Naive thymus-derived CD8-positive, alpha-beta T cell (primary cell): ENCODE data around the gene DSCAM. TPM values are rescaled to one million over a fixed set of nuclear protein-coding genes. Genes with fewer than 3 reads are reported as not detected.

Experiments
- ATAC-seq, 2 donors: fragments of 150-1000 bp; cut with Tn5 transposase in 1 of 2; sonication (Bioruptor Pico), chemical (Tn5 transposase) in 1 of 2; 1 replicate in 1 of 2; 2 replicates in 1 of 2; pipeline ENCODE4 v1.10.0; 2021; ENCODE audit warnings: mild to moderate bottlenecking in 2 of 2, moderate library complexity in 2 of 2
- POLR2A ChIA-PET: fragments of 350-600 bp; sonication (Branson Sonifier 250); formaldehyde crosslinking; loops from one replicate; lab custom pipeline; 2021; ENCODE audit warnings: antibody characterized with exemption; lab: Charles Lee
- DNase-seq, 10 donors: peaks; one replicate each; pipeline versions ENCODE4 v3.0.0 to v3.0.0-alpha.2; 2020 to 2022
- H3K27ac Mint-ChIP-seq, 10 donors: one replicate each; pipeline ENCODE4 v1.8.0; 2020 to 2022; ENCODE audit warnings: mild to moderate bottlenecking in 10 of 10, mixed read lengths in 10 of 10, moderate library complexity in 4 of 10, inconsistent platforms in 1 of 10
- H3K27me3 Mint-ChIP-seq, 5 donors: one replicate each; pipeline ENCODE4 v1.8.0; 2021 to 2022; ENCODE audit warnings: mixed read lengths in 5 of 5
- H3K36me3 Mint-ChIP-seq, 3 donors: one replicate each; pipeline ENCODE4 v1.8.0; 2020 to 2022; ENCODE audit warnings: mixed read lengths in 3 of 3, mild to moderate bottlenecking in 2 of 3, inconsistent platforms in 1 of 3
- H3K4me1 Mint-ChIP-seq, 4 donors: one replicate each; pipeline ENCODE4 v1.8.0; 2021 to 2022; ENCODE audit warnings: mixed read lengths in 4 of 4
- H3K4me3 Mint-ChIP-seq, 10 donors: one replicate each; pipeline ENCODE4 v1.8.0; 2020 to 2022; ENCODE audit warnings: mild to moderate bottlenecking in 10 of 10, mixed read lengths in 10 of 10, moderate library complexity in 6 of 10, inconsistent platforms in 1 of 10
- H3K9me3 Mint-ChIP-seq, 9 donors: one replicate each; pipeline ENCODE4 v1.8.0; 2020 to 2022; ENCODE audit warnings: mixed read lengths in 9 of 9, mild to moderate bottlenecking in 3 of 9, inconsistent platforms in 1 of 9, moderate library complexity in 1 of 9
- polyA plus RNA-seq, 3 donors: library from polyadenylated mRNA; unstranded; fragments of 300-500 nt; fragmentation: Illumina TruSeq; gene quantifications; one replicate each; pipeline ENCODE4 v1.2.3, GENCODE V29; 2021
- total RNA-seq, 8 experiments: library from RNA in 2 of 8; stranded (reverse) in 2 of 8; gene quantifications; one replicate each; pipeline ENCODE4 v1.2.3 and lab custom pipeline; 2021 to 2026

Gene DSCAM
- total and polyA plus RNA-seq, 5 experiments from 2014 or later: not detected

- Mint-ChIP-seq H3K36me3 (no peaks in the 10 kb centered on the region), H3K9me3 (peaks cover 0 to 11% (median 0%) of the 10 kb centered on the region in 9 donors), H3K27me3 (peaks cover 2 to 45% (median 11%) of the 10 kb centered on the region in 5 donors), H3K4me1 (no peaks in the 10 kb centered on the region), H3K4me3 (no peak overlapping the region), H3K27ac (no peak overlapping the region)
- POLR2A ChIA-PET: no interaction called here
- no peak for ATAC-seq
- no peak for DNase-seq
Measured at GRCh38 chr21:40385883-40386282, 461.1 kb downstream of the DSCAM start.

DNA sequence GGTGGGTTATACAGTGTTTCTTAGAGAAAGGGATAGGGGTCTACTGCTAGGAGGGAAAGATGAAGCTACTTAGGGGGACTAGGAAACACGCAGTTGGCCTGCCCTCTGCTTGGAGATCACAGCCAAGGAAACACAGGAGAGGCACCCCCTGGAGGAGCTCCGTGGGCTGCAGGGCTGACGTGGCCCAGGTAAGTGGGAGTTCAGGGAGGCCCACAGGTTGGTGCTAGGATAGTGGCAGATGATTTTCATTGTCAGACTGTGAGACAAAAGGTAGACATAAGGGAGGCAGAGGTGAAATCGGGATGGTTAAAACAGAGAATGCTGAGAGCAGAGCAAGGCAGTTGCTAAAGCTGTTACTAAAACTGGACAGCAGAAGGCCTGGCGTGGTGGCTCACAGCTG, 463.0 kb downstream of the DSCAM start:
- ATAC-seq: no peak
- Mint-ChIP-seq H3K4me3 (no peak overlapping the region), H3K4me1 (no peaks in the 10 kb centered on the region), H3K27me3 (peaks cover 2 to 34% (median 4%) of the 10 kb centered on the region in 5 donors), H3K9me3 (peaks cover 0 to 11% (median 0%) of the 10 kb centered on the region in 9 donors), H3K27ac (no peak overlapping the region), H3K36me3 (no peaks in the 10 kb centered on the region)
- POLR2A ChIA-PET: no interaction called here
- DNase-seq: no peak

GRCh38 chr21:40381111-40381510, 465.8 kb downstream of the DSCAM start:
- POLR2A ChIA-PET: no interaction called here
- no peaks in the 10 kb centered on the region for H3K4me1 Mint-ChIP-seq
- ATAC-seq (no peak), DNase-seq (no peak)
- peaks cover 0 to 16% (median 0%) of the 10 kb centered on the region in 9 donors for H3K9me3 Mint-ChIP-seq
- no peak overlapping the region for H3K4me3 Mint-ChIP-seq
- H3K36me3 Mint-ChIP-seq: no peaks in the 10 kb centered on the region
- peaks cover 0 to 19% (median 4%) of the 10 kb centered on the region in 5 donors for H3K27me3 Mint-ChIP-seq
- no peak overlapping the region for H3K27ac Mint-ChIP-seq

- Mint-ChIP-seq H3K4me3 (no peak overlapping the region), H3K4me1 (no peaks in the 10 kb centered on the region), H3K27ac (no peak overlapping the region), H3K27me3 (peaks cover 0 to 19% (median 4%) of the 10 kb centered on the region in 5 donors), H3K9me3 (peaks cover 0 to 16% (median 0%) of the 10 kb centered on the region in 9 donors), H3K36me3 (no peaks in the 10 kb centered on the region)
- no peak for ATAC-seq
- POLR2A ChIA-PET: no interaction called here
- DNase-seq: no peak
Measured at GRCh38 chr21:40379881-40380810, 466.8 kb downstream of the DSCAM start.

- ATAC-seq (no peak), DNase-seq (no peak)
- Mint-ChIP-seq H3K27me3 (peaks cover 0 to 9% (median 1%) of the 10 kb centered on the region in 5 donors), H3K9me3 (peaks cover 0 to 13% (median 0%) of the 10 kb centered on the region in 9 donors), H3K4me3 (no peak overlapping the region), H3K36me3 (no peaks in the 10 kb centered on the region), H3K27ac (no peak overlapping the region), H3K4me1 (no peaks in the 10 kb centered on the region)
- POLR2A ChIA-PET: no interaction called here
Measured at GRCh38 chr21:40377135-40377534, 469.8 kb downstream of the DSCAM start.

DNA sequence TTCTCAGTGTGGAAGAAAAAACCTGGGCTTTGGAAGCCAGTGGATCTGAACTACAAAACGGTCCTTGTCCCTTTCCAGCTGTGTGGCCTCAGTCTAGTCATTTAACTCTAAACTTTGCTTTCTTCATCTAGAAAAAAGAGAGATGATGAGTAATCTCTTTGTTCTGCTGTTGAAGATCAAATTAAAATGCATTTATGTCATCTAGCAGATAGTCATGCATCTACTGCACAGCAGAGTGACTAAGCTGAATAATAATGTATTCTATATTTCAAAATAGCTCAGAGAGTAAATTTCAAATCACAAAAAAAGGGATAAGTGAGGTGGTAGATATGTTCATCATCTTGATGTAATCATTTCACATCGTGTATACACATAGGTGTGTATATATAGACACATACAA, 473.2 kb downstream of the DSCAM start:
- DNase-seq (no peak), ATAC-seq (no peak)
- Mint-ChIP-seq H3K27ac (no peak overlapping the region), H3K9me3 (peaks cover 0 to 5% (median 0%) of the 10 kb centered on the region in 9 donors), H3K27me3 (peaks cover 0 to 5% (median 0%) of the 10 kb centered on the region in 5 donors), H3K36me3 (no peaks in the 10 kb centered on the region), H3K4me3 (no peak overlapping the region), H3K4me1 (no peaks in the 10 kb centered on the region)
- POLR2A ChIA-PET: no interaction called here

DNA sequence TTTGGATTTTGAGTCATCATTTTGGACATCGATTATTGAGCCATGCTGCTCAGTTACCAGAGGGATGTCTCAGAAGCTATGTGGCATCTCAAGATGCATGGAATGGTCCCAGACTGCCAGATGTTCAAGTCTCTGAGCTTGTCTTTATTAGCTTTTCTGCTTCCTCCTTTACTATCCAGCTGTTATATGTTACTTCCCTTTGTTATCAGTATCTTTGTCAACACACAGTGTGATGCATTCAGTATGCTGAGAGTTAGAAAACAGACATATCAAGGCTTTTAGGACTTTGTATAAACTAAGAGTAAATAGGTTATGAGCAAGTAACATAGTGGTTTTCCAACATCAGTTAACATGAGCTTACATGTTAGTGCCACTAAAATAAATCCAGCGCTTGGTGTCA, 474.5 kb downstream of the DSCAM start:
- Mint-ChIP-seq H3K4me3 (no peak overlapping the region), H3K4me1 (no peaks in the 10 kb centered on the region), H3K9me3 (peaks cover 0 to 10% (median 2%) of the 10 kb centered on the region in 9 donors), H3K27ac (no peak overlapping the region), H3K27me3 (peaks cover 0 to 8% (median 0%) of the 10 kb centered on the region in 5 donors), H3K36me3 (no peaks in the 10 kb centered on the region)
- DNase-seq (no peak), ATAC-seq (no peak)
- POLR2A ChIA-PET: no interaction called here

DNA sequence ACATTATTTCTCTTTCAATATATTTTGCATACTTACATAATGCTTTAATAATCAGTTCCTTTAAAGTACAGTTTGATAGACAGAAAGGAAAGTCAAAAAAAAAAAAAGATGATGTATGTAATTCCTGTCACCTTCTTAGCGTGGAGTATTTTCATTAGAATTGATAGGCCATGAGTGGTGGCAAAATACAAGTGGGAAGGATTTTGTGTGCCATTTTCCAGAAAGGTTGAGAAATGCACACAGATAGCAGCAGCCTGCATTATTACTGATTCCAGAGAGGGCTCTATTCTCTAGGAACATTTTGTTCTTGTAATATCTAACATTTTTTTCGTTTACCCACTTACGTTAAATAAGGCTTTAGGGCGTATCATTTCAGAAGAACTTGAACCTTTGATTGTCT, 475.6 kb downstream of the DSCAM start:
- Mint-ChIP-seq H3K36me3 (no peaks in the 10 kb centered on the region), H3K27me3 (peaks cover 0 to 8% (median 0%) of the 10 kb centered on the region in 5 donors), H3K9me3 (peaks cover 0 to 16% (median 3%) of the 10 kb centered on the region in 9 donors), H3K27ac (no peak overlapping the region), H3K4me1 (no peaks in the 10 kb centered on the region), H3K4me3 (no peak overlapping the region)
- ATAC-seq: no peak
- POLR2A ChIA-PET: no interaction called here
- DNase-seq: no peak

GRCh38 chr21:40356644-40357043, 490.3 kb downstream of the DSCAM start:
- ATAC-seq: no peak
- H3K36me3 Mint-ChIP-seq: no peaks in the 10 kb centered on the region
- no peak for DNase-seq
- no peak overlapping the region for H3K27ac Mint-ChIP-seq
- peaks cover 0 to 3% (median 0%) of the 10 kb centered on the region in 5 donors for H3K27me3 Mint-ChIP-seq
- POLR2A ChIA-PET: no interaction called here
- H3K4me3 Mint-ChIP-seq: no peak overlapping the region
- peaks cover 0 to 11% (median 0%) of the 10 kb centered on the region in 9 donors for H3K9me3 Mint-ChIP-seq
- H3K4me1 Mint-ChIP-seq: no peaks in the 10 kb centered on the region

- POLR2A ChIA-PET: no interaction called here
- H3K36me3 Mint-ChIP-seq: no peaks in the 10 kb centered on the region
- peaks cover 0 to 21% (median 2%) of the 10 kb centered on the region in 9 donors for H3K9me3 Mint-ChIP-seq
- H3K27ac Mint-ChIP-seq: no peak overlapping the region
- no peak overlapping the region for H3K4me3 Mint-ChIP-seq
- H3K27me3 Mint-ChIP-seq: peaks cover 0 to 5% (median 0%) of the 10 kb centered on the region in 5 donors
- no peak for DNase-seq
- no peaks in the 10 kb centered on the region for H3K4me1 Mint-ChIP-seq
- ATAC-seq: no peak
Measured at GRCh38 chr21:40355076-40355475, 491.9 kb downstream of the DSCAM start.

GRCh38 chr21:40351006-40351405, 496.0 kb downstream of the DSCAM start:
- Mint-ChIP-seq H3K27ac (no peak overlapping the region), H3K4me1 (no peaks in the 10 kb centered on the region), H3K27me3 (peaks cover 0 to 13% (median 2%) of the 10 kb centered on the region in 5 donors), H3K4me3 (no peak overlapping the region), H3K9me3 (peaks cover 0 to 21% (median 2%) of the 10 kb centered on the region in 9 donors), H3K36me3 (no peaks in the 10 kb centered on the region)
- POLR2A ChIA-PET: no interaction called here
- no peak for ATAC-seq
- DNase-seq: no peak

GRCh38 chr21:40349591-40349990, 497.4 kb downstream of the DSCAM start:
- POLR2A ChIA-PET: no interaction called here
- Mint-ChIP-seq H3K27ac (no peak overlapping the region), H3K4me3 (no peak overlapping the region), H3K4me1 (no peaks in the 10 kb centered on the region), H3K9me3 (peaks cover 0 to 21% (median 0%) of the 10 kb centered on the region in 9 donors), H3K36me3 (no peaks in the 10 kb centered on the region), H3K27me3 (peaks cover 0 to 20% (median 2%) of the 10 kb centered on the region in 5 donors)
- ATAC-seq: no peak
- DNase-seq: no peak

GRCh38 chr21:40345711-40346321, 501.1 kb downstream of the DSCAM start:
- DNase-seq: no peak
- H3K27me3 Mint-ChIP-seq: peaks cover 0 to 17% (median 2%) of the 10 kb centered on the region in 5 donors
- no peaks in the 10 kb centered on the region for H3K4me1 Mint-ChIP-seq
- POLR2A ChIA-PET: no interaction called here
- no peak overlapping the region for H3K4me3 Mint-ChIP-seq
- H3K9me3 Mint-ChIP-seq: peaks cover 0 to 8% (median 0%) of the 10 kb centered on the region in 9 donors
- H3K36me3 Mint-ChIP-seq: no peaks in the 10 kb centered on the region
- no peak for ATAC-seq
- H3K27ac Mint-ChIP-seq: no peak overlapping the region
